Kidney epithelial cell (primary cell): Measurements from ENCODE around the gene SPOUT1. TPM values are rescaled to one million over a fixed set of nuclear protein-coding genes. Genes with fewer than 3 reads are reported as not detected.

Experiments used
- DNase-seq: peaks from one replicate; pipeline ENCODE4 v3.0.0-alpha.2; 2010; ENCODE audit warnings: low read depth
- H3K27me3 ChIP-seq: 2 replicates; pipeline ENCODE4 v1.6.0; 2011; ENCODE audit warnings: low read length; ENCODE audit not compliant: control insufficient read depth, insufficient read depth
- H3K36me3 ChIP-seq: 2 replicates; pipeline ENCODE4 v1.5.1; 2011; ENCODE audit warnings: low read length; ENCODE audit not compliant: control insufficient read depth, insufficient read depth
- H3K4me3 ChIP-seq: 2 replicates; pipeline ENCODE4 v1.5.1; 2011; ENCODE audit warnings: low read depth, mild to moderate bottlenecking, control low read depth, low read length
- CTCF ChIP-seq: IDR thresholded peaks from 2 replicates; pipeline ENCODE4 v1.5.1; 2011; ENCODE audit warnings: mild to moderate bottlenecking, moderate library complexity, low read length, control low read depth, inconsistent platforms; ENCODE audit not compliant: insufficient read depth, poor library complexity, severe bottlenecking
- total RNA-seq: library from RNA; depleted of rRNA; stranded (reverse); fragments of >200 nt; gene quantifications from 2 replicates; pipeline ENCODE4 v1.2.3, GENCODE V29; 2015

Gene SPOUT1
- total RNA-seq, 1 donor from 2014 or later, result 33.1 TPM

DNA sequence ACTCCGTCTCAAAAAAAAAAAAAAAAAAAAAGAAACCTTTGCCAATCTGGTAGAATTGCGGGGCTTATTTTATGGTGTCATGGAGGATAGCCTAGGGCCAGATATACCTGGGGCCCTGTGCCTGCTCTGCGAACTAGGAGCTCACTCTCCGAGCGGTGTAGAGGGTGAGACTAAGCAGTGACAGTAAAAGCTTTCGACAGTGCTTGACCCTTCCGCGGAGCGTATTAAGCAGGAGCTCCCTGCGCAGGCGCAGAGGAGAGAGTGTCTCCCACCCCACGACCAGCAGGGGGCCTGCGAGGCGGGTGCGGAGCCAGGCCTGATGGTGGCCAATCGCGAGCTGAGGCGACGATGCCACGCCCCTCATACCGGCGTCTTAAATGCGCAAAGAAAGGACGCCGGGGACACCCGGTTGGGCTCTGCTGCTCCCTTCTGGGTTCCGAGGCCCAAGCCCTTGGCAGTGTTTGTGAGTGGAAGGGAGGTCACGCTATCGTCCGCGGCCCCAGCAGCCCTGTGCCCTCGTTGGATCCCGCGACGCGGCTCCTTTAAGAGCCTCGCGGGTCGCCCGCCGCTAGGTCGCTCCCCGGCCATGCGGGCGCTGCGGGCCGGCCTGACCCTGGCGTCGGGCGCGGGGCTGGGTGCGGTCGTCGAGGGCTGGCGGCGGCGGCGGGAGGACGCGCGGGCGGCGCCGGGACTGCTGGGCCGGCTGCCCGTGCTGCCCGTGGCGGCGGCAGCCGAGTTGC is 11.3 kb downstream of the SPOUT1 start, which contains the start of gene ENDOG:
Gene ENDOG, plus strand, starts transcription at position 402 of the 740 bp plus-strand sequence. Its CDS starts 185 bp downstream, at position 587.
- peak within 1 kb of the TSS; percentile 68 for H3K4me3 ChIP-seq
- TF ChIP-seq CTCF, result peak; percentile 98
- H3K36me3 ChIP-seq, result no peaks in the 10 kb centered on the region
- DNase-seq, result peak; percentile 76
- H3K27me3 ChIP-seq, result no peaks in the 10 kb centered on the region

DNA sequence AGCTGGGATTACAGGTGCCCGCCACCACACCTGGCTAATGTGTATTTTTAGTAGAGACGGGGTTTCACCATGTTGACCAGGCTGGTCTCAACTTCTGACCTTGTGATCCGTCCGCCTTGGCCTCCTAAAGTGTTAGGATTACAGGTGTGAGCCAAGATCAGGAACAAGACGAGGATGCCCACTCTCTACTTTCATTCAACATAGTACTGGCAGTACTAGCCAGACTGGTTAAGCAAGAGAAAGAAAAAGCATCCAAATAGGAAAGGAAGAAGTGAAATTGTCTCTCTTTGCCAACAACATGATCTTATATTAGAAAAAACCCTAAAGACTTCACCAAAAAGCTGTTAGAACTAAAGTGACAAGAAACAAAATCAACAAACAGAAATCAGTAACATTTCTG is 18.7 kb downstream of the SPOUT1 start:
- Histone ChIP-seq H3K36me3 (peaks cover 2% of the 10 kb centered on the region), H3K27me3 (no peaks in the 10 kb centered on the region), H3K4me3 (no peak overlapping the region)
- TF ChIP-seq CTCF, result no peak
- no peak for DNase-seq

- Histone ChIP-seq H3K27me3 (no peaks in the 10 kb centered on the region), H3K4me3 (no peak overlapping the region), H3K36me3 (peaks cover 2% of the 10 kb centered on the region)
- DNase-seq, result no peak
- no peak for TF ChIP-seq CTCF
These were observed 19.8 kb downstream of the SPOUT1 start for GRCh38 chr9:128809831-128810230.

DNA sequence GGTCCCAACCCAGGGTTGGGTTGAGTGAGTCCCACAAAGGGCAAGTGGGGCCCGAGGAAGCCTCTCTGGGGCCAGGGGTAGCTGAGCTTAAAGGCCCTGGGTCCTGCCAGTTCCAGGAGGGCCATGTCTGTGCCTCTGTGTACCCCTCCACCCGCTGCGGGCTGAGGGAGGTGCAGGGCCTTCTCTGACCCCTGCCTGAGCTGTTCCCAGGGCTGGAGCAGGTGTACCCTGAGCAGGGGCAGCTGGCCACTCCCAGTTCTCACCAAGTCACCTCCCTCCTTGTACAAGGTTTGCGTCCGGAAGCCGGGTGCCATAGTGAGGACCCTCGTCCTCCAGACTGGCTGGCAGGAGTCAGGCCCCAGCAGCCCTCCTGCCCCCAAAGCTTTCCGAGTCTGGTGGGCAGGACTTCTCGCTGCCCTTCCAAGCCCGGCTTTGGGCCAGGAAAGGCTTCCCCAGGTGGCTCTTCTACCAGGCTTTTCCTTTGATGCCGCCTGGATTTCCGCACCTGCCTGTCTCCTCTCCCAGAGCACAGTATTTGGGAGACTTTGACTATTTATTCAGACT is 20.5 kb downstream of the SPOUT1 start:
- Histone ChIP-seq H3K27me3 (no peaks in the 10 kb centered on the region), H3K36me3 (peaks cover 2% of the 10 kb centered on the region), H3K4me3 (no peak overlapping the region)
- DNase-seq, result no peak
- no peak for TF ChIP-seq CTCF

DNA sequence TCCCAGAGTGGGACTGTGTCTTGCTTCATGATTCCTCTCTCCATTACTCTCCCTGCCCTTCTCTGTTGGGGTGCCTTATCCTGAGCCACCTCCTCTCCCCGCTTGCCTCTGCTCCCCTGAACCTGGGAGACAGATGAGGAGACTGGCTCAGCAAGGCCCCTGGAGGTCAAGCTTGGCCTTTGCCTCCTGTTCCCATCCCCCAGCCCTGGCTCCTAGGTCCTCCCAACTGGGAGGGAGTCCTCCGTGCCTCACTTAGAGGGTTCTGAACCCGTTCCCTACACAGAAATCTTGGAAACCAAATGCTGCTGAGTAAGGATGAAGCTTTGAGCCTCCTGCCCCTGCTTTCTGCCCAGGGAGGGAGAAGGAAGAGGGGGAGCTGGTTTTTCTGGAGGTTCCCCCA is 21.1 kb downstream of the SPOUT1 start:
- H3K27me3 ChIP-seq, result no peaks in the 10 kb centered on the region
- TF ChIP-seq CTCF, result no peak
- no peak overlapping the region for H3K4me3 ChIP-seq
- DNase-seq, result no peak
- H3K36me3 ChIP-seq, result peaks cover 3% of the 10 kb centered on the region
